Measurements from ENCODE around the gene FATE1. TPM values are rescaled to one million over a fixed set of nuclear protein-coding genes. Genes with fewer than 3 reads are reported as not detected.

The FATE1 gene
- total RNA-seq, 6 donors from 2014 or later: 0.88 TPM; not detected in 5

GRCh38 chrX:151743651-151744470 is 28.0 kb downstream of the FATE1 start:
- H3K36me3 ChIP-seq: no peaks in the 10 kb centered on the region
- TF ChIP-seq POLR2AphosphoS5 (IDR thresholded peaks at IDR 0.05) (no peak), EP300 (IDR thresholded peaks at IDR 0.05) (no peak), CTCF (IDR thresholded peaks at IDR 0.05) (no peak), POLR2A (IDR thresholded peaks at IDR 0.05) (no peak)
- ATAC-seq (ENCODE audit: low FRiP score in 2 of 2) (no peak), DNase-seq (no peak)
- H3K27ac ChIP-seq: no peak overlapping the region
- H3K4me3 ChIP-seq: no peak overlapping the region
- no peaks in the 10 kb centered on the region for H3K4me1 ChIP-seq
- 91 to 94% methylated on average over 9 to 21 of the region's 21 CpGs for WGBS, 2 donors
- no peaks in the 10 kb centered on the region for H3K9me3 ChIP-seq
- no peaks in the 10 kb centered on the region for H3K27me3 ChIP-seq

- WGBS, 2 donors: 76 to 88% methylated on average over 6 of the region's 6 CpGs
- no peak for DNase-seq
- TF ChIP-seq CTCF (IDR thresholded peaks at IDR 0.05): no peak
- TF ChIP-seq EP300 (IDR thresholded peaks at IDR 0.05): no peak
- no peak for TF ChIP-seq POLR2A (IDR thresholded peaks at IDR 0.05)
- no peak for TF ChIP-seq POLR2AphosphoS5 (IDR thresholded peaks at IDR 0.05)
- Histone ChIP-seq H3K9me3 (no peaks in the 10 kb centered on the region), H3K27me3 (no peaks in the 10 kb centered on the region), H3K4me3 (no peak overlapping the region), H3K4me1 (no peaks in the 10 kb centered on the region), H3K36me3 (no peaks in the 10 kb centered on the region), H3K27ac (no peak overlapping the region)
- no peak for ATAC-seq (ENCODE audit: low FRiP score in 2 of 2)
Observed at GRCh38 chrX:151745651-151746050, 29.8 kb downstream of the FATE1 start.

GRCh38 chrX:151746502-151746901 is 30.7 kb downstream of the FATE1 start:
- no peak overlapping the region for H3K4me3 ChIP-seq
- ATAC-seq (ENCODE audit: low FRiP score in 2 of 2): no peak
- H3K27me3 ChIP-seq: no peaks in the 10 kb centered on the region
- no peak for DNase-seq
- WGBS, 2 donors: 40 to 66% methylated on average over 2 of the region's 2 CpGs
- no peak overlapping the region for H3K27ac ChIP-seq
- H3K4me1 ChIP-seq: no peaks in the 10 kb centered on the region
- no peaks in the 10 kb centered on the region for H3K36me3 ChIP-seq
- no peak for TF ChIP-seq CTCF (IDR thresholded peaks at IDR 0.05)
- no peak for TF ChIP-seq POLR2A (IDR thresholded peaks at IDR 0.05)
- no peaks in the 10 kb centered on the region for H3K9me3 ChIP-seq

GRCh38 chrX:151750511-151750910 is 34.7 kb downstream of the FATE1 start:
- no peak for ATAC-seq (ENCODE audit: low FRiP score in 2 of 2)
- DNase-seq: no peak
- TF ChIP-seq CTCF (IDR thresholded peaks at IDR 0.05) (no peak), POLR2A (IDR thresholded peaks at IDR 0.05) (no peak), EP300 (IDR thresholded peaks at IDR 0.05) (no peak), POLR2AphosphoS5 (IDR thresholded peaks at IDR 0.05) (no peak)
- H3K9me3 ChIP-seq: no peaks in the 10 kb centered on the region
- H3K36me3 ChIP-seq: no peaks in the 10 kb centered on the region
- 84 to 88% methylated on average over 5 of the region's 5 CpGs for WGBS, 2 donors
- H3K27ac ChIP-seq: no peak overlapping the region
- H3K4me3 ChIP-seq: no peak overlapping the region
- peaks cover 0 to 8% (median 0%) of the 10 kb centered on the region in 4 donors for H3K4me1 ChIP-seq
- H3K27me3 ChIP-seq: no peaks in the 10 kb centered on the region

GRCh38 chrX:151752847-151753246 is 37.0 kb downstream of the FATE1 start:
- Histone ChIP-seq H3K36me3 (no peaks in the 10 kb centered on the region), H3K9me3 (no peaks in the 10 kb centered on the region), H3K27me3 (no peaks in the 10 kb centered on the region), H3K4me3 (no peak overlapping the region), H3K27ac (no peak overlapping the region), H3K4me1 (peaks cover 0 to 8% (median 0%) of the 10 kb centered on the region in 4 donors)
- no peak for TF ChIP-seq POLR2A (IDR thresholded peaks at IDR 0.05)
- no peak for TF ChIP-seq EP300 (IDR thresholded peaks at IDR 0.05)
- no peak for TF ChIP-seq POLR2AphosphoS5 (IDR thresholded peaks at IDR 0.05)
- no peak for TF ChIP-seq CTCF (IDR thresholded peaks at IDR 0.05)
- DNase-seq (no peak), ATAC-seq (ENCODE audit: low FRiP score in 2 of 2) (no peak)
- WGBS, 2 donors: 68 to 71% methylated on average over 4 to 5 of the region's 5 CpGs

All from upper lobe of left lung (tissue), 6 donors.